Stomach (tissue), 4 donors: ENCODE results near the gene NEBL.

Experiments
- CTCF ChIP-seq, 7 experiments: fragments of 450-650 bp in 4 of 7; fragments of 200-600 bp in 3 of 7; sonication (generic) in 3 of 7; IDR thresholded peaks; one replicate each; pipeline ENCODE4 v1.5.1; 2016 to 2019; ENCODE audit warnings: antibody characterized with exemption in 7 of 7, control low read depth in 2 of 7, mild to moderate bottlenecking in 1 of 7
- EP300 ChIP-seq: sonication (generic); formaldehyde crosslinking; IDR thresholded peaks from one replicate; pipeline ENCODE4 v1.6.1; 2017; ENCODE audit warnings: antibody characterized with exemption
- POLR2A ChIP-seq, 4 donors: fragments of 450-650 bp; IDR thresholded peaks; one replicate each; pipeline ENCODE4 v1.6.1; 2016; ENCODE audit warnings: antibody characterized with exemption in 4 of 4, control low read depth in 2 of 4, mild to moderate bottlenecking in 1 of 4, moderate library complexity in 1 of 4
- POLR2AphosphoS5 ChIP-seq, 3 donors: sonication (generic); formaldehyde crosslinking; IDR thresholded peaks; one replicate each; pipeline ENCODE4 v1.6.1; 2016; ENCODE audit warnings: antibody characterized with exemption in 3 of 3

DNA sequence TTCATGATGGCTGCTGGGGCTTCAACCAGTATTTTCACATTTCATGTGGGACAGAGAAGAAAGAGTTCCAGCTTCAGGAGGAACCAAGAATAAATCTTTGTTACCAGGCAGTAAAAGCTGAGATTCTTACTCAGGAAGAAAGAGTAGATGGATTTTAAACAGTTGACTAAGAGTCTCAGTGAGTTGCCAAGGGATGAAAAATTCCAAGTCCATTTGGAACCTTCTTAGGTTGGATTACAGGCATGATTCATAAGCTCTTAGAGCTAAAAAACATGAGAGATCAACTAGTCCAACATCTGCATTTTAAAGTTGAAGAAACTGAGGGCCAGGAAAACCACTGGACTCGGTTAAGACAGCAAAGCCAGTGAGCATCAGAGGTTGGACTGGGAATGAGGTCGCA lies 148.6 kb downstream of the NEBL start:
- no peak for TF ChIP-seq CTCF (IDR thresholded peaks at IDR 0.05)
- TF ChIP-seq POLR2AphosphoS5 (IDR thresholded peaks at IDR 0.05): no peak
- no peak for TF ChIP-seq POLR2A (IDR thresholded peaks at IDR 0.05)
- TF ChIP-seq EP300: no peak
